HepG2 (cell line): ENCODE results near the gene DYSF. TPM values are rescaled to one million over a fixed set of nuclear protein-coding genes. Genes with fewer than 3 reads are reported as not detected.

Experiments used
- ATAC-seq: fragments of 200-7000 bp; cut with Tn5 transposase; 3 replicates; pipeline ENCODE4 v1.9.1; 2020; ENCODE audit warnings: mild to moderate bottlenecking, moderate library complexity
- BruUV-seq: library from RNA; stranded (reverse); fragments of 400-500 nt; replicated peaks from 2 replicates; lab custom pipeline; 2021; lab: Mats Ljungman, UMichigan
- CTCF ChIA-PET: fragments of 300-600 bp; formaldehyde crosslinking; extraction: SDS; loops from one replicate; lab custom pipeline; 2021; ENCODE audit warnings: low total read pairs, inconsistent platforms, low intra/inter-chr PET ratio; lab: Yijun Ruan, JAX
- POLR2A ChIA-PET: fragments of 350-600 bp; sonication (Branson Sonifier 250); formaldehyde crosslinking; loops from one replicate; lab custom pipeline; 2020; ENCODE audit warnings: antibody characterized with exemption, inconsistent platforms; lab: Yijun Ruan, JAX
- DNase-seq: peaks from one replicate; pipeline ENCODE4 v3.0.0-alpha.2; 2015; ENCODE audit warnings: low spot score
- FAIRE-seq: peaks from 3 replicates; lab custom pipeline; 2011; peaks lifted over from hg19 to GRCh38; lab: Jason Lieb, UNC
- H2AFZ ChIP-seq: one replicate; pipeline ENCODE4 v1.6.1; 2011; ENCODE audit warnings: low read length, inconsistent platforms
- H3K27ac ChIP-seq: fragments of 300-600 bp; 3 replicates; pipeline ENCODE4 v1.8.0; 2011; ENCODE audit warnings: mixed run types, mild to moderate bottlenecking, mixed read lengths, low read length, inconsistent platforms; ENCODE audit not compliant: insufficient read depth; ENCODE audit errors: extremely low read length
- H3K27me3 ChIP-seq, 2 experiments: fragments of 200-600 bp in 1 of 2; 2 replicates in 1 of 2; 3 replicates in 1 of 2; pipeline versions ENCODE4 v1.6.0 to v1.8.0; 2011; ENCODE audit warnings: low read length in 2 of 2, mild to moderate bottlenecking in 2 of 2, moderate library complexity in 2 of 2, inconsistent platforms in 1 of 2; ENCODE audit not compliant: insufficient read depth in 2 of 2, control insufficient read depth in 1 of 2
- H3K36me3 ChIP-seq, 2 experiments: fragments of 200-600 bp in 1 of 2; replicated peaks in 1 of 2; 2 replicates in 1 of 2; 3 replicates in 1 of 2; pipeline versions ENCODE4 v1.5.1 to v1.8.0; 2011; ENCODE audit warnings: low read length in 2 of 2, inconsistent platforms in 1 of 2; ENCODE audit not compliant: insufficient read depth in 2 of 2, control insufficient read depth in 1 of 2
- H3K4me1 ChIP-seq: 2 replicates; pipeline ENCODE4 v1.5.1; 2012; ENCODE audit warnings: low read length, inconsistent platforms; ENCODE audit not compliant: insufficient read depth
- H3K4me2 ChIP-seq: 2 replicates; pipeline ENCODE4 v1.6.0; 2011; ENCODE audit warnings: low read depth, low read length, inconsistent platforms
- H3K4me3 ChIP-seq, 3 experiments: fragments of 200-600 bp in 1 of 3; sonication (generic), shearing (Covaris generic) in 1 of 3; replicated peaks in 1 of 3; 2 replicates each; pipeline ENCODE4 v1.5.1; 2011 to 2016; ENCODE audit warnings: low read length in 3 of 3, inconsistent platforms in 2 of 3, low read depth in 2 of 3, mild to moderate bottlenecking in 2 of 3, control low read depth in 1 of 3, mixed read lengths in 1 of 3; ENCODE audit not compliant: insufficient read depth in 1 of 3
- H3K79me2 ChIP-seq: one replicate; pipeline ENCODE4 v1.6.1; 2011; ENCODE audit warnings: low read length, inconsistent platforms; ENCODE audit not compliant: insufficient read depth
- H3K9ac ChIP-seq: 2 replicates; pipeline ENCODE4 v1.6.0; 2011; ENCODE audit warnings: mild to moderate bottlenecking, low read depth, low read length, inconsistent platforms; ENCODE audit not compliant: insufficient read depth
- H3K9me3 ChIP-seq: 2 replicates; pipeline ENCODE4 v1.5.1; 2012; ENCODE audit warnings: mild to moderate bottlenecking, low read length
- H4K20me1 ChIP-seq: 2 replicates; pipeline ENCODE4 v1.6.0; 2011; ENCODE audit warnings: inconsistent platforms, mild to moderate bottlenecking, low read length, moderate library complexity; ENCODE audit not compliant: insufficient read depth
- ATF4 ChIP-seq, 2 experiments: fragments of 450-650 bp in 1 of 2; sonication (generic) in 1 of 2; formaldehyde crosslinking; IDR thresholded peaks; 2 replicates each; pipeline versions ENCODE4 v1.5.0 to v1.8.0; 2020 to 2022; ENCODE audit warnings: mild to moderate bottlenecking in 1 of 2, missing genetic modification reagents in 1 of 2
- CEBPB ChIP-seq: IDR thresholded peaks from 2 replicates; pipeline ENCODE4 v1.6.1; 2011; ENCODE audit warnings: low read depth, low read length, improper control_type of control experiment, borderline replicate concordance
- CEBPG ChIP-seq: IDR thresholded peaks from 2 replicates; pipeline ENCODE4 v1.6.1; 2016
- EP300 ChIP-seq, 3 experiments: sonication (generic) in 1 of 3; formaldehyde crosslinking in 1 of 3; IDR thresholded peaks; 2 replicates each; pipeline versions ENCODE4 v1.5.1 to v1.6.1; 2011 to 2020; ENCODE audit warnings: low read depth in 2 of 3, low read length in 2 of 3, borderline replicate concordance in 1 of 3, improper control_type of control experiment in 1 of 3, mild to moderate bottlenecking in 1 of 3, missing genetic modification reagents in 1 of 3, moderate library complexity in 1 of 3
- HOXA5 ChIP-seq: sonication (generic); formaldehyde crosslinking; IDR thresholded peaks from 2 replicates; pipeline ENCODE4 v1.4.0; 2020; ENCODE audit warnings: missing genetic modification reagents
- PREB ChIP-seq: sonication (generic); formaldehyde crosslinking; IDR thresholded peaks from 2 replicates; pipeline ENCODE4 v1.4.0; 2020; ENCODE audit warnings: missing genetic modification reagents
- ZBTB49 ChIP-seq: sonication (generic); formaldehyde crosslinking; IDR thresholded peaks from 2 replicates; pipeline ENCODE4 v1.4.0; 2020; ENCODE audit warnings: missing genetic modification reagents, borderline replicate concordance
- ZNF282 ChIP-seq: fragments of 450-650 bp; IDR thresholded peaks from 2 replicates; pipeline ENCODE4 v1.6.1; 2018; ENCODE audit not compliant: partially characterized antibody
- ZNF331 ChIP-seq: sonication (generic); formaldehyde crosslinking; IDR thresholded peaks from 2 replicates; pipeline ENCODE4 v1.4.0; 2020; ENCODE audit warnings: missing genetic modification reagents
- ZNF354B ChIP-seq: sonication (generic); formaldehyde crosslinking; IDR thresholded peaks from 2 replicates; pipeline ENCODE4 v1.8.0; 2022; ENCODE audit warnings: mild to moderate bottlenecking, missing genetic modification reagents
- WGBS: methylation state at CpG from one replicate; pipeline ENCODE4 v1.1.6; 2017; ENCODE audit warnings: low lambda C conversion rate; 5-methylcytosine and 5-hydroxymethylcytosine counted together
- in situ Hi-C: cut with HindIII; loops from 2 replicates; pipeline ENCODE4 v1.10.0; 2017; ENCODE audit warnings: low pct_unique_long_range_greater_than_20kb; ENCODE audit not compliant: extremely low pct_ligation_motif_present
- intact Hi-C: fragments of 100-400 bp; cut with micrococcal nuclease; formaldehyde crosslinking; loops from one replicate; pipeline ENCODE4 v1.10.0; 2022; ENCODE audit not compliant: unreplicated experiment
- polyA plus RNA-seq, 8 experiments: library from polyadenylated mRNA; depleted of rRNA in 3 of 8; stranded (reverse) in 7 of 8; unstranded in 1 of 8; fragments of >200 nt; fragmentation: Illumina TruSeq in 4 of 8; extraction: Trizol in 4 of 8; gene quantifications; 2 replicates each; pipeline versions ENCODE4 v1.2.1 to v1.2.3, GENCODE V29; 2011 to 2016; ENCODE audit warnings: low read depth in 4 of 8, missing spikeins in 1 of 8, mixed read lengths in 1 of 8; ENCODE audit not compliant: insufficient read depth in 1 of 8
- total RNA-seq, 5 experiments: library from RNA; depleted of rRNA; stranded (reverse); fragments of >200 nt; fragmentation: Illumina TruSeq; extraction: Trizol; gene quantifications; 2 replicates each; pipeline ENCODE4 v1.2.3, GENCODE V29; 2016; ENCODE audit warnings: low read depth in 1 of 5

DYSF gene
- total and polyA plus RNA-seq, 2 of the 13 experiments (the other 11 are each of a cell fraction or from before 2014, with no cell fraction given): 0.15 to 2.4 TPM

- no peak for TF ChIP-seq EP300 (IDR thresholded peaks at IDR 0.05; ENCODE audit: low read depth in 2 of 2, low read length in 2 of 2)
- TF ChIP-seq EP300 (CRISPR knock-in tag; IDR thresholded peaks at IDR 0.05; ENCODE audit: borderline replicate concordance): no peak
- TF ChIP-seq ZNF331 (CRISPR knock-in tag): no peak
- TF ChIP-seq HOXA5 (CRISPR knock-in tag): no peak
- no peak for TF ChIP-seq ZNF282
- TF ChIP-seq PREB (CRISPR knock-in tag): no peak
Measured at GRCh38 chr2:71476495-71476894, 23.1 kb downstream of the DYSF start (continued).

- intact Hi-C loops: no loop called here
- no peak for FAIRE-seq
- ChIA-PET POLR2A (no interaction called here), CTCF (no interaction called here)
- Histone ChIP-seq H2AFZ (no peak overlapping the region), H3K79me2 (no peaks in the 10 kb centered on the region), H3K27me3 (peaks cover 3 to 25% of the 10 kb centered on the region in 2 experiments; a peak in 2 of 5 replicates), H3K9ac (no peak overlapping the region), H3K27ac (no peak overlapping the region), H3K36me3 (no peaks in the 10 kb centered on the region), H4K20me1 (no peaks in the 10 kb centered on the region), H3K4me3 (no peak overlapping the region), H3K4me1 (no peaks in the 10 kb centered on the region), H3K9me3 (no peaks in the 10 kb centered on the region), H3K4me2 (no peak overlapping the region)
- no TSS peak for BruUV-seq
- no peak for ATAC-seq
- in situ Hi-C loops: no loop called here
- TF ChIP-seq CEBPG (CRISPR knock-in tag): peak; percentile 76
- no peak for TF ChIP-seq ZNF354B (CRISPR knock-in tag)
- TF ChIP-seq ZBTB49 (CRISPR knock-in tag): no peak
- peak; percentile 87 for TF ChIP-seq CEBPB
- TF ChIP-seq ATF4 (CRISPR knock-in tag; IDR thresholded peaks at IDR 0.05): 0 out of 4 replicates have a peak, but pooled peaks of 1 of the 2 experiments have one; percentile 21
- 11% methylated on average over 6 of the region's 6 CpGs for WGBS
- DNase-seq: no peak
Measured at GRCh38 chr2:71477231-71477691, 23.9 kb downstream of the DYSF start.
